Glutamatergic neuron (in vitro differentiated cells): ENCODE data around the gene DNAH7. TPM values are rescaled to one million over a fixed set of nuclear protein-coding genes. Genes with fewer than 3 reads are reported as not detected.

Source experiments
- DNase-seq: peaks from one replicate; pipeline ENCODE4 v3.0.0; 2022
- H3K27ac Mint-ChIP-seq: one replicate; pipeline ENCODE4 v1.8.0; 2020; ENCODE audit warnings: mild to moderate bottlenecking, mixed read lengths, inconsistent platforms; ENCODE audit not compliant: unreplicated experiment
- H3K27me3 Mint-ChIP-seq: one replicate; pipeline ENCODE4 v1.8.0; 2020; ENCODE audit warnings: mild to moderate bottlenecking, moderate library complexity, mixed read lengths, inconsistent platforms; ENCODE audit not compliant: unreplicated experiment
- H3K36me3 Mint-ChIP-seq: one replicate; pipeline ENCODE4 v1.8.0; 2020; ENCODE audit warnings: mild to moderate bottlenecking, mixed read lengths, inconsistent platforms; ENCODE audit not compliant: unreplicated experiment
- H3K4me1 Mint-ChIP-seq: one replicate; pipeline ENCODE4 v1.8.0; 2020; ENCODE audit warnings: mild to moderate bottlenecking, low read depth, mixed read lengths, inconsistent platforms; ENCODE audit not compliant: unreplicated experiment
- H3K4me3 Mint-ChIP-seq: one replicate; pipeline ENCODE4 v1.8.0; 2020; ENCODE audit warnings: mild to moderate bottlenecking, mixed read lengths, inconsistent platforms; ENCODE audit not compliant: unreplicated experiment
- H3K9me3 Mint-ChIP-seq: one replicate; pipeline ENCODE4 v1.8.0; 2020; ENCODE audit warnings: mild to moderate bottlenecking, moderate library complexity, mixed read lengths, inconsistent platforms; ENCODE audit not compliant: unreplicated experiment
- CTCF ChIP-seq: fragments of 200-600 bp; sonication (generic); IDR thresholded peaks from one replicate; pipeline ENCODE4 v1.5.0; 2021; ENCODE audit not compliant: partially characterized antibody, unreplicated experiment
- total RNA-seq: library from RNA; stranded (reverse); fragmentation: NEBNext Ultra II Directional; extraction: Animal tissue kit (Norgen Biotek cat#: 25700); gene quantifications from one replicate; pipeline ENCODE4 v1.2.1, GENCODE V29; 2021; ENCODE audit not compliant: unreplicated experiment

DNAH7 gene
- total RNA-seq, 1 donor from 2014 or later, result 0.56 TPM

DNA sequence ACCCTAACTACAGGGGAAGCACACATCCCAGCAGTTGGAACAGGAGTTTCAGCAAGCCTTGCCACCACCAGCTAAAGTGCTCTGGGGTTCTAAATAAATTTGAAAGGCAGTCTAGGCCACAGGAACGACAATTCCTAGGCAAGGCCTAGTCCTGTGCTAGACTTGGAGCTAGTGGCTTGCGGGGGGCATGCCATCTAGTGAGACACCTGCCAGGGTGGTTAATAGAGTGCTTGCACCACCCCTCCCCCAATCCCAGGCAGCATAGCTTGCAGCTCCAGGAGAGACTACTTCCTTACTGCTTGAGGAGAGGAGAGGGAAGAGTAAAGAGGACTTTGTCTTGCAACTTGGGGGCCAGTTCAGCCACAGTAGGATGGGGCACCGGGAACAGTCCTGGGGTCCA lies 309.8 kb downstream of the DNAH7 start:
- Mint-ChIP-seq H3K36me3 (peaks cover 7% of the 10 kb centered on the region), H3K27me3 (no peaks in the 10 kb centered on the region), H3K4me1 (no peaks in the 10 kb centered on the region), H3K4me3 (no peak overlapping the region), H3K27ac (no peak overlapping the region), H3K9me3 (peaks cover 2% of the 10 kb centered on the region)
- TF ChIP-seq CTCF, result no peak
- DNase-seq, result no peak

DNA sequence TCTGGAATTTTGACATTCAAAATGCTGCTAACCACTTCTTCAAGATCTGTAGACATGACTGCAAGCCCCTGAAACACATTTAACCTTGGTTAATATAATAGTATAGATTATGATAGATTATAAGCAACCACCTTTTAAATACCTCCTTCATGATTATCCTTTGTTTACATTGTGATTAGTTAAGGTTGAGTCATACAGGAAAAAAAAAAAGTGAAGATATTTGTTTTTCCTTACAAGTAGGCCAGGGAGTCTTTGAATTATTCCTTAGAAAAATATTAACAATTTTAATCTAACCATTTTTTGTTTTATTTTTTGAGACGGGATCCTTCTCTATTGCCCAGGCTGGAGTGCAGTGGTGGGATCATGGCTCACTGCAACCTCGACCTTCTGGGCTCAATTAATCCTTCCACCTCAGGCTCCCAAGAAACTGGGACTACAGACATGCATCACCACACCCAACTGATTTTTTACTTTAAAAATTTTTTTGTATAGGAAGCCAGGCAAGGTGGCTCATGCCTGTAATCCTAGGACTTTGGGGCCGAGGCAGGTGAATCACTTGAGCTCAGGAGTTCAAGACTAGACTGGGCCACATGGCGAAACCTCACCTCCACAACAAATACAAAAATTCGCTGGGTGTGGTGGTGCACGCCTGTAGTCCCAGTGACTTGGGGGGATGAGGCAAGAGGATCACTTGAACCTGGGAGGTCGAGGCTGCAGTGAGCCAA lies 312.3 kb downstream of the DNAH7 start:
- TF ChIP-seq CTCF, result no peak
- peaks cover 2% of the 10 kb centered on the region for H3K27me3 Mint-ChIP-seq
- H3K36me3 Mint-ChIP-seq, result peaks cover 6% of the 10 kb centered on the region
- no peak for DNase-seq
- peaks cover 2% of the 10 kb centered on the region for H3K9me3 Mint-ChIP-seq
- H3K4me3 Mint-ChIP-seq, result no peak overlapping the region
- H3K4me1 Mint-ChIP-seq, result no peaks in the 10 kb centered on the region
- no peak overlapping the region for H3K27ac Mint-ChIP-seq

GRCh38 chr2:195741191-195741590 lies 327.4 kb downstream of the DNAH7 start:
- Mint-ChIP-seq H3K9me3 (peaks cover 12% of the 10 kb centered on the region), H3K4me3 (no peak overlapping the region), H3K36me3 (peaks cover 38% of the 10 kb centered on the region), H3K27me3 (no peaks in the 10 kb centered on the region), H3K4me1 (no peaks in the 10 kb centered on the region), H3K27ac (no peak overlapping the region)
- TF ChIP-seq CTCF, result no peak
- DNase-seq, result no peak

GRCh38 chr2:195737511-195738325 lies 330.9 kb downstream of the DNAH7 start:
- Mint-ChIP-seq H3K4me1 (no peaks in the 10 kb centered on the region), H3K36me3 (peaks cover 18% of the 10 kb centered on the region)

More at GRCh38 chr2:195737511-195738325, 330.9 kb downstream of the DNAH7 start:
- no peak overlapping the region for H3K4me3 Mint-ChIP-seq
- no peak for DNase-seq
- no peaks in the 10 kb centered on the region for H3K27me3 Mint-ChIP-seq
- TF ChIP-seq CTCF, result no peak
- H3K9me3 Mint-ChIP-seq, result peaks cover 2% of the 10 kb centered on the region
- no peak overlapping the region for H3K27ac Mint-ChIP-seq
